Left lobe of liver (tissue), 2 donors: ENCODE results near the gene PCNX3. TPM values are rescaled to one million over a fixed set of nuclear protein-coding genes. Genes with fewer than 3 reads are reported as not detected.
"Not testable (repeated sequence)": the region's sequence is repeated elsewhere in the genome, so short reads cannot be mapped to it uniquely, and the experiment has no call there.

Experiments
- ATAC-seq: fragments of 200-7000 bp; cut with Tn5 transposase; one replicate; pipeline ENCODE4 v1.9.1; 2020; ENCODE audit warnings: mild to moderate bottlenecking, moderate library complexity
- DNase-seq: peaks from one replicate; pipeline ENCODE4 v3.0.0-alpha.2; 2020; ENCODE audit warnings: low spot score
- total RNA-seq: library from RNA; stranded (reverse); gene quantifications from one replicate; pipeline ENCODE4 v1.2.1, GENCODE V29; 2021
- donor health status: DM: no; HTN: no; CAD: no; lungs with moderate emphysema.
- donor health status: DM: no; HTN: yes; CAD: no.

The PCNX3 gene
- total RNA-seq, 1 donor from 2014 or later, result 16.8 TPM

GRCh38 chr11:65680192-65680743 is 64.7 kb downstream of the PCNX3 start:
- no peak for DNase-seq
- peak; percentile 75 for ATAC-seq

GRCh38 chr11:65683480-65683879 is 67.9 kb downstream of the PCNX3 start:
- ATAC-seq, DNase-seq: not testable (repeated sequence)

- ATAC-seq (no peak), DNase-seq (no peak)
Observed at GRCh38 chr11:65685981-65686380, 70.4 kb downstream of the PCNX3 start.

Other genes with a start within 250 kb of the PCNX3 start
- 14.5 TPM for gene SLC25A45, start 233.1 kb upstream of the PCNX3 start, total RNA-seq
- gene FRMD8, start 229.1 kb upstream of the PCNX3 start, total RNA-seq, result 9.3 TPM
- 766 TPM for gene NEAT1, start 193.0 kb upstream of the PCNX3 start, total RNA-seq
- gene MALAT1, start 116.7 kb upstream of the PCNX3 start, total RNA-seq, result 2,761 TPM
- 67.6 TPM for gene SCYL1, start 90.7 kb upstream of the PCNX3 start, total RNA-seq
- 42.3 TPM for gene LTBP3, start 57.4 kb upstream of the PCNX3 start, total RNA-seq
- gene ZNRD2, start 45.3 kb upstream of the PCNX3 start, total RNA-seq, result 17.0 TPM
- gene FAM89B, start 43.2 kb upstream of the PCNX3 start, total RNA-seq, result 19.0 TPM
- gene EHBP1L1, start 39.7 kb upstream of the PCNX3 start, total RNA-seq, result 13.5 TPM
- gene KCNK7, start 20.0 kb upstream of the PCNX3 start, total RNA-seq, result not detected
- 85.4 TPM for gene MAP3K11, start 1.6 kb upstream of the PCNX3 start, total RNA-seq
- gene SIPA1, start 22.3 kb downstream of the PCNX3 start, total RNA-seq, result 29.5 TPM
- gene RELA, start 47.1 kb downstream of the PCNX3 start, total RNA-seq, result 34.3 TPM
- 19.4 TPM for gene KAT5, start 96.5 kb downstream of the PCNX3 start, total RNA-seq
- 24.2 TPM for gene RNASEH2C, start 105.0 kb downstream of the PCNX3 start, total RNA-seq
- 13.4 TPM for gene AP5B1, start 165.2 kb downstream of the PCNX3 start, total RNA-seq
- 0.23 TPM for gene OVOL1, start 171.3 kb downstream of the PCNX3 start, total RNA-seq
- gene SNX32, start 218.2 kb downstream of the PCNX3 start, total RNA-seq, result not detected
- gene CFL1, start 242.4 kb downstream of the PCNX3 start, total RNA-seq, result 240 TPM
- gene MUS81, start 244.7 kb downstream of the PCNX3 start, total RNA-seq, result 14.3 TPM